GM12878 (cell line): Measurements from ENCODE around the gene TIMM22. TPM values are rescaled to one million over a fixed set of nuclear protein-coding genes. Genes with fewer than 3 reads are reported as not detected.

ENCODE experiments used
- ATAC-seq: fragments of 200-7000 bp; cut with Tn5 transposase; 3 replicates; pipeline ENCODE4 v1.9.1; 2020; ENCODE audit warnings: mild to moderate bottlenecking, moderate library complexity
- BruUV-seq: library from RNA; stranded (reverse); fragments of 400-500 nt; replicated peaks from 2 replicates; lab custom pipeline; 2021; lab: Mats Ljungman, UMichigan
- CTCF ChIA-PET: fragments of 300-600 bp; sonication (Branson Sonifier 250); formaldehyde crosslinking; extraction: SDS; loops from one replicate; lab custom pipeline; 2021; ENCODE audit warnings: inconsistent platforms; lab: Yijun Ruan, JAX
- POLR2A ChIA-PET: fragments of 350-600 bp; formaldehyde crosslinking; extraction: SDS; loops from one replicate; lab custom pipeline; 2021; ENCODE audit warnings: inconsistent platforms; lab: Charles Lee
- RAD21 ChIA-PET: fragments of 300-600 bp; sonication (Branson Sonifier 250); formaldehyde crosslinking; loops from one replicate; lab custom pipeline; 2023; ENCODE audit warnings: antibody characterized with exemption; ENCODE audit not compliant: unreplicated experiment; lab: Charles Lee
- SMC1A ChIA-PET: fragments of 300-600 bp; sonication (Branson Sonifier 250); formaldehyde crosslinking; loops from one replicate; lab custom pipeline; 2023; ENCODE audit not compliant: unreplicated experiment, uncharacterized antibody; lab: Charles Lee
- DNase-seq: peaks from one replicate; pipeline ENCODE4 v3.0.0-alpha.2; 2011; ENCODE audit warnings: low read depth, low spot score
- FAIRE-seq: peaks from 3 replicates; lab custom pipeline; 2011; peaks lifted over from hg19 to GRCh38; lab: Jason Lieb, UNC
- H2AFZ ChIP-seq: 2 replicates; pipeline ENCODE4 v1.6.0; 2011; ENCODE audit warnings: low read depth, low read length, control low read depth; ENCODE audit not compliant: control insufficient read depth
- H3K27ac ChIP-seq: 2 replicates; pipeline ENCODE4 v1.5.1; 2011; ENCODE audit warnings: control low read depth; ENCODE audit not compliant: control insufficient read depth, insufficient read depth
- H3K27me3 ChIP-seq, 2 experiments: replicated peaks in 1 of 2; 2 replicates each; pipeline versions ENCODE4 v1.6.0 to v1.6.1; 2011; ENCODE audit warnings: low read length in 1 of 2; ENCODE audit not compliant: control insufficient read depth in 2 of 2, insufficient read depth in 2 of 2
- H3K36me3 ChIP-seq, 2 experiments: 2 replicates each; pipeline ENCODE4 v1.5.1; 2011; ENCODE audit warnings: low read length in 1 of 2; ENCODE audit not compliant: control insufficient read depth in 2 of 2, insufficient read depth in 2 of 2
- H3K4me1 ChIP-seq: 2 replicates; pipeline ENCODE4 v1.6.1; 2011; ENCODE audit warnings: mild to moderate bottlenecking, low read length, moderate library complexity, mixed read lengths; ENCODE audit not compliant: control insufficient read depth, insufficient read depth
- H3K4me2 ChIP-seq: 2 replicates; pipeline ENCODE4 v1.6.0; 2011; ENCODE audit warnings: control low read depth; ENCODE audit not compliant: control insufficient read depth, insufficient read depth
- H3K4me3 ChIP-seq: fragments of 200-600 bp; sonication (generic); 2 replicates; pipeline ENCODE4 v1.5.1; 2016
- H3K79me2 ChIP-seq: 2 replicates; pipeline ENCODE4 v1.6.0; 2011; ENCODE audit warnings: low read length; ENCODE audit not compliant: control insufficient read depth, insufficient read depth
- H3K9ac ChIP-seq: 2 replicates; pipeline ENCODE4 v1.8.0; 2011; ENCODE audit warnings: low read length, control low read depth, mixed read lengths; ENCODE audit not compliant: control insufficient read depth, insufficient read depth
- H3K9me3 ChIP-seq: replicated peaks from 3 replicates; pipeline ENCODE4 v1.5.1; 2011; ENCODE audit warnings: mild to moderate bottlenecking, low read length; ENCODE audit not compliant: control insufficient read depth, insufficient read depth
- H4K20me1 ChIP-seq: 2 replicates; pipeline ENCODE4 v1.6.0; 2011; ENCODE audit not compliant: control insufficient read depth, insufficient read depth
- BCL11A ChIP-seq: IDR thresholded peaks from 2 replicates; pipeline ENCODE4 v1.6.1; 2011; ENCODE audit warnings: low read depth, low read length
- CEBPB ChIP-seq, 2 experiments: fragments of 150-350 bp in 1 of 2; IDR thresholded peaks; 2 replicates each; pipeline ENCODE4 v1.6.1; 2012 to 2014; ENCODE audit warnings: low read depth in 2 of 2, low read length in 2 of 2, borderline replicate concordance in 1 of 2, inconsistent platforms in 1 of 2
- ESRRA ChIP-seq: IDR thresholded peaks from 2 replicates; pipeline ENCODE4 v1.6.1; 2012; ENCODE audit warnings: mild to moderate bottlenecking, low read length, improper control_type of control experiment
- ETV6 ChIP-seq, 2 experiments: fragments of 450-650 bp in 1 of 2; IDR thresholded peaks in 1 of 2; conservative IDR thresholded peaks in 1 of 2; 2 replicates each; pipeline ENCODE4 v1.6.1; 2014; ENCODE audit warnings: antibody characterized with exemption in 1 of 2, borderline replicate concordance in 1 of 2, low read depth in 1 of 2, mild to moderate bottlenecking in 1 of 2, moderate library complexity in 1 of 2
- GABPA ChIP-seq: IDR thresholded peaks from 2 replicates; pipeline ENCODE4 v1.6.1; 2014; ENCODE audit warnings: antibody characterized with exemption, low read depth, mild to moderate bottlenecking, inconsistent platforms
- HCFC1 ChIP-seq: fragments of 150-350 bp; IDR thresholded peaks from 2 replicates; pipeline ENCODE4 v1.6.1; 2014; ENCODE audit warnings: low read length
- KDM1A ChIP-seq: fragments of 200-600 bp; sonication (generic); IDR thresholded peaks from 2 replicates; pipeline ENCODE4 v1.6.1; 2016; ENCODE audit warnings: borderline replicate concordance
- POLR2A ChIP-seq: IDR thresholded peaks from 2 replicates; pipeline ENCODE4 v1.6.1; 2011; ENCODE audit warnings: low read depth, mild to moderate bottlenecking, low read length
- POLR2AphosphoS5 ChIP-seq: IDR thresholded peaks from 2 replicates; pipeline ENCODE4 v1.6.1; 2011; ENCODE audit warnings: mild to moderate bottlenecking, low read length, inconsistent platforms
- RCOR1 ChIP-seq: conservative IDR thresholded peaks from 2 replicates; pipeline ENCODE4 v1.6.1; 2012; ENCODE audit warnings: low read depth, low read length, improper control_type of control experiment
- SIX5 ChIP-seq: IDR thresholded peaks from 2 replicates; pipeline ENCODE4 v1.6.1; 2011; ENCODE audit warnings: mild to moderate bottlenecking, low read depth, low read length, moderate library complexity; ENCODE audit not compliant: severe bottlenecking
- SKIL ChIP-seq: fragments of 450-650 bp; IDR thresholded peaks from 2 replicates; pipeline ENCODE4 v1.6.1; 2017; ENCODE audit warnings: mild to moderate bottlenecking, low read depth, inconsistent platforms; ENCODE audit not compliant: poor library complexity, severe bottlenecking
- SREBF2 ChIP-seq: IDR thresholded peaks from 2 replicates; pipeline ENCODE4 v1.6.1; 2012; ENCODE audit warnings: mild to moderate bottlenecking, low read length
- SUPT20H ChIP-seq: IDR thresholded peaks from 2 replicates; pipeline ENCODE4 v1.6.1; 2011; ENCODE audit warnings: low read depth, mild to moderate bottlenecking, low read length, moderate library complexity, borderline replicate concordance; ENCODE audit not compliant: control insufficient read depth
- TCF12 ChIP-seq: IDR thresholded peaks from 2 replicates; pipeline ENCODE4 v1.6.1; 2011; ENCODE audit warnings: low read depth, mild to moderate bottlenecking, low read length
- WGBS: methylation state at CpG from one replicate; pipeline ENCODE4 v1.1.6; 2016; ENCODE audit warnings: low lambda C conversion rate; ENCODE audit not compliant: insufficient replicate concordance, insufficient coverage; ENCODE audit errors: missing lambda C conversion rate; 5-methylcytosine and 5-hydroxymethylcytosine counted together
- in situ Hi-C: fragments of 300-500 bp; cut with MboI; formaldehyde crosslinking; loops from 9 replicates; pipeline ENCODE4 v1.14.3; 2018; ENCODE audit warnings: mixed read lengths
- intact Hi-C: fragments of 100-400 bp; cut with micrococcal nuclease; formaldehyde crosslinking; loops from one replicate; pipeline ENCODE4 v1.14.2; 2022; ENCODE audit not compliant: unreplicated experiment
- polyA plus RNA-seq, 11 experiments: library from polyadenylated mRNA; depleted of rRNA in 4 of 11; unstranded in 6 of 11; stranded (reverse) in 5 of 11; fragments of >200 nt; fragmentation: Nextera tagmentation in 4 of 11; fragmentation: Illumina TruSeq in 1 of 11; extraction: Ambion mirVana in 4 of 11; extraction: Trizol in 1 of 11; gene quantifications; 1 replicate in 1 of 11; 2 replicates in 10 of 11; pipeline versions ENCODE4 v1.2.1 to v1.2.3, GENCODE V29; 2011 to 2016; ENCODE audit warnings: inconsistent platforms in 2 of 11, missing spikeins in 2 of 11, low read depth in 1 of 11
- total RNA-seq, 4 experiments: library from RNA; depleted of rRNA in 3 of 4; stranded (reverse); fragments of >200 nt in 3 of 4; fragmentation: Illumina TruSeq in 1 of 4; extraction: Trizol in 1 of 4; gene quantifications; 2 replicates each; pipeline versions ENCODE4 v1.2.1 to v1.2.3, GENCODE V29; 2013 to 2021

The TIMM22 gene
- total and polyA plus RNA-seq, 10 of the 15 experiments (the other 5 are each of a cell fraction or from before 2014, with no cell fraction given) = 4.4 to 25.0 (median 10.6) TPM

GRCh38 chr17:1002771-1003555, 6.0 kb downstream of the TIMM22 start:
- no peak overlapping the region for H3K4me3 ChIP-seq
- H3K36me3 ChIP-seq = peaks cover 21 to 35% of the 10 kb centered on the region in 2 experiments
- DNase-seq (no peak), FAIRE-seq (no peak), ATAC-seq (no peak)
- no peak for TF ChIP-seq POLR2AphosphoS5
- 0 out of 2 replicates have a peak, but pooled peaks have one; percentile 27 for TF ChIP-seq POLR2A
- H2AFZ ChIP-seq = no peak overlapping the region
- no peaks in the 10 kb centered on the region for H3K9me3 ChIP-seq
- no peak overlapping the region for H3K27ac ChIP-seq
- no peaks in the 10 kb centered on the region for H4K20me1 ChIP-seq
- ChIA-PET POLR2A (no interaction called here), SMC1A (no interaction called here), CTCF (no interaction called here), RAD21 (no interaction called here)
- H3K4me2 ChIP-seq = no peak overlapping the region
- BruUV-seq = no TSS peak
- WGBS = 79% methylated on average over 19 of the region's 19 CpGs
- H3K79me2 ChIP-seq = peaks cover 6% of the 10 kb centered on the region
- no peak overlapping the region for H3K9ac ChIP-seq
- intact Hi-C loops = no loop called here
- H3K4me1 ChIP-seq = peaks cover 5% of the 10 kb centered on the region; the same call in 1 of the 2 replicates
- in situ Hi-C loops = no loop called here
- H3K27me3 ChIP-seq = no peaks in the 10 kb centered on the region

GRCh38 chr17:1003633-1003971, 6.7 kb downstream of the TIMM22 start:
- Histone ChIP-seq H3K79me2 (peaks cover 3% of the 10 kb centered on the region; the same call in 1 of the 2 replicates), H3K4me1 (no peaks in the 10 kb centered on the region; the same call in 1 of the 2 replicates), H3K27ac (no peak overlapping the region), H3K27me3 (no peaks in the 10 kb centered on the region), H4K20me1 (no peaks in the 10 kb centered on the region), H3K36me3 (peaks cover 24 to 36% of the 10 kb centered on the region in 2 experiments), H3K4me3 (no peak overlapping the region), H3K4me2 (no peak overlapping the region), H3K9ac (no peak overlapping the region), H2AFZ (no peak overlapping the region), H3K9me3 (no peaks in the 10 kb centered on the region)
- FAIRE-seq = no peak
- in situ Hi-C loops (no loop called here), intact Hi-C loops (no loop called here)
- BruUV-seq = TSS peak; percentile 38
- SMC1A ChIA-PET = no interaction called here
- no peak for ATAC-seq
- RAD21 ChIA-PET = no interaction called here
- POLR2A ChIA-PET = no interaction called here
- CTCF ChIA-PET = no interaction called here
- DNase-seq = no peak
- 86% methylated on average over 5 of the region's 5 CpGs for WGBS
- no peak for TF ChIP-seq CEBPB (IDR thresholded peaks at IDR 0.05; ENCODE audit: borderline replicate concordance in 1 of 2, low read depth in 2 of 2, low read length in 2 of 2)
- TF ChIP-seq ESRRA = no peak
- no peak for TF ChIP-seq SKIL
- TF ChIP-seq HCFC1 = no peak
- TF ChIP-seq SIX5 = no peak
- no peak for TF ChIP-seq ETV6 (conservative IDR thresholded peaks at IDR 0.05 in 1 of 2, IDR thresholded peaks at IDR 0.05 in 1 of 2; ENCODE audit: borderline replicate concordance in 1 of 2, low read depth in 1 of 2)
- no peak for TF ChIP-seq RCOR1
- TF ChIP-seq GABPA = no peak
- no peak for TF ChIP-seq SUPT20H
- no peak for TF ChIP-seq SREBF2
- no peak for TF ChIP-seq BCL11A
- no peak for TF ChIP-seq TCF12
- TF ChIP-seq KDM1A = no peak
